ENCODE results near the gene DOCK4. TPM values are rescaled to one million over a fixed set of nuclear protein-coding genes. Genes with fewer than 3 reads are reported as not detected.

DOCK4 gene
- total RNA-seq, 2 experiments from 2014 or later = 0.32 TPM

GRCh38 chr7:112234147-112234546, 27.9 kb upstream of the DOCK4 start:
- intact Hi-C loops (cut with DNase I, micrococcal nuclease) = no loop called here
- H3K4me1 Mint-ChIP-seq = no peaks in the 10 kb centered on the region
- no peak overlapping the region for H3K27ac Mint-ChIP-seq
- no peaks in the 10 kb centered on the region for H3K27me3 Mint-ChIP-seq
- DNase-seq (no peak), ATAC-seq (no peak)
- ChIA-PET POLR2A (no interaction called here), CTCF (no interaction called here)
- H3K9me3 Mint-ChIP-seq (ENCODE audit: low read depth) = peaks cover 4% of the 10 kb centered on the region
- peaks cover 11% of the 10 kb centered on the region for H3K36me3 Mint-ChIP-seq (ENCODE audit: low read depth)
- H3K4me3 Mint-ChIP-seq = no peak overlapping the region

GRCh38 chr7:112233048-112233697, 27.0 kb upstream of the DOCK4 start:
- Mint-ChIP-seq H3K36me3 (ENCODE audit: low read depth) (peaks cover 11% of the 10 kb centered on the region), H3K27ac (no peak overlapping the region), H3K4me3 (no peak overlapping the region), H3K27me3 (no peaks in the 10 kb centered on the region), H3K9me3 (ENCODE audit: low read depth) (peaks cover 4% of the 10 kb centered on the region), H3K4me1 (no peaks in the 10 kb centered on the region)
- intact Hi-C loops (cut with DNase I, micrococcal nuclease) = no loop called here
- CTCF ChIA-PET = no interaction called here
- DNase-seq (no peak), ATAC-seq (no peak)
- POLR2A ChIA-PET = no interaction called here

GRCh38 chr7:112232212-112232978, 26.2 kb upstream of the DOCK4 start:
- ChIA-PET POLR2A (no interaction called here), CTCF (no interaction called here)
- Mint-ChIP-seq H3K27ac (no peak overlapping the region), H3K9me3 (ENCODE audit: low read depth) (peaks cover 4% of the 10 kb centered on the region), H3K4me3 (no peak overlapping the region), H3K27me3 (no peaks in the 10 kb centered on the region), H3K4me1 (peaks cover 2% of the 10 kb centered on the region), H3K36me3 (ENCODE audit: low read depth) (peaks cover 11% of the 10 kb centered on the region)
- ATAC-seq (no peak), DNase-seq (no peak)
- intact Hi-C loops (cut with DNase I, micrococcal nuclease) = no loop called here

- H3K4me3 Mint-ChIP-seq = no peak overlapping the region
- intact Hi-C loops (cut with DNase I, micrococcal nuclease) = no loop called here
- no peak for ATAC-seq
These were observed 22.4 kb upstream of the DOCK4 start for GRCh38 chr7:112228632-112229031.

GRCh38 chr7:112226701-112227276, 20.6 kb upstream of the DOCK4 start:
- ATAC-seq = no peak
- ChIA-PET POLR2A (no interaction called here), CTCF (no interaction called here)
- Mint-ChIP-seq H3K4me3 (no peak overlapping the region), H3K9me3 (ENCODE audit: low read depth) (no peaks in the 10 kb centered on the region), H3K27ac (no peak overlapping the region), H3K4me1 (peaks cover 12% of the 10 kb centered on the region), H3K27me3 (no peaks in the 10 kb centered on the region), H3K36me3 (ENCODE audit: low read depth) (peaks cover 6% of the 10 kb centered on the region)
- intact Hi-C loops (cut with DNase I, micrococcal nuclease) = no loop called here
- DNase-seq = no peak

More at GRCh38 chr7:112228632-112229031, 22.4 kb upstream of the DOCK4 start:
- Mint-ChIP-seq H3K27ac (no peak overlapping the region), H3K4me1 (peaks cover 12% of the 10 kb centered on the region), H3K36me3 (ENCODE audit: low read depth) (peaks cover 10% of the 10 kb centered on the region), H3K27me3 (no peaks in the 10 kb centered on the region), H3K9me3 (ENCODE audit: low read depth) (peaks cover 2% of the 10 kb centered on the region)
- ChIA-PET CTCF (no interaction called here), POLR2A (no interaction called here)
- DNase-seq = no peak

GRCh38 chr7:112225006-112225405, 18.8 kb upstream of the DOCK4 start:
- Mint-ChIP-seq H3K36me3 (ENCODE audit: low read depth) (peaks cover 8% of the 10 kb centered on the region), H3K9me3 (ENCODE audit: low read depth) (no peaks in the 10 kb centered on the region), H3K27ac (no peak overlapping the region), H3K4me3 (no peak overlapping the region), H3K27me3 (no peaks in the 10 kb centered on the region), H3K4me1 (peaks cover 12% of the 10 kb centered on the region)
- intact Hi-C loops (cut with DNase I, micrococcal nuclease) = no loop called here
- ChIA-PET POLR2A (interaction anchor here (0.6 kb wide), 1 partner anchor 169 kb away, joined by 4 read pairs; no protein-coding TSS in a partner anchor), CTCF (no interaction called here)
- ATAC-seq (no peak), DNase-seq (no peak)

- ChIA-PET POLR2A (no interaction called here), CTCF (no interaction called here)
- DNase-seq (no peak), ATAC-seq (no peak)
- no peaks in the 10 kb centered on the region for H3K27me3 Mint-ChIP-seq
- no peaks in the 10 kb centered on the region for H3K9me3 Mint-ChIP-seq (ENCODE audit: low read depth)
- no peak overlapping the region for H3K27ac Mint-ChIP-seq
- peaks cover 8% of the 10 kb centered on the region for H3K36me3 Mint-ChIP-seq (ENCODE audit: low read depth)
- intact Hi-C loops (cut with DNase I, micrococcal nuclease) = no loop called here
- peaks cover 12% of the 10 kb centered on the region for H3K4me1 Mint-ChIP-seq
- no peak overlapping the region for H3K4me3 Mint-ChIP-seq
These were observed 18.0 kb upstream of the DOCK4 start for GRCh38 chr7:112224186-112224585.

GRCh38 chr7:112223310-112223709, 17.1 kb upstream of the DOCK4 start:
- ATAC-seq = no peak
- H3K27me3 Mint-ChIP-seq = no peaks in the 10 kb centered on the region
- POLR2A ChIA-PET = no interaction called here
- H3K27ac Mint-ChIP-seq = no peak overlapping the region
- no peaks in the 10 kb centered on the region for H3K9me3 Mint-ChIP-seq (ENCODE audit: low read depth)
- no peak overlapping the region for H3K4me3 Mint-ChIP-seq
- no peak for DNase-seq
- intact Hi-C loops (cut with DNase I, micrococcal nuclease) = no loop called here
- CTCF ChIA-PET = no interaction called here
- peaks cover 12% of the 10 kb centered on the region for H3K36me3 Mint-ChIP-seq (ENCODE audit: low read depth)
- peaks cover 12% of the 10 kb centered on the region for H3K4me1 Mint-ChIP-seq

- H3K27me3 Mint-ChIP-seq = no peaks in the 10 kb centered on the region
- H3K4me1 Mint-ChIP-seq = peaks cover 21% of the 10 kb centered on the region
These were observed 14.8 kb upstream of the DOCK4 start for GRCh38 chr7:112220877-112221434.

GRCh38 chr7:112215787-112216186, 9.6 kb upstream of the DOCK4 start:
- CTCF ChIA-PET = interaction anchor here (0.7 kb wide), 1 partner anchor 35 kb away, joined by 3 read pairs; no protein-coding TSS in a partner anchor
- H3K4me1 Mint-ChIP-seq = peaks cover 44% of the 10 kb centered on the region
- no peak overlapping the region for H3K4me3 Mint-ChIP-seq
- H3K27ac Mint-ChIP-seq = no peak overlapping the region
- peaks cover 5% of the 10 kb centered on the region for H3K36me3 Mint-ChIP-seq (ENCODE audit: low read depth)
- intact Hi-C loops (cut with DNase I, micrococcal nuclease) = no loop called here
- H3K9me3 Mint-ChIP-seq (ENCODE audit: low read depth) = no peaks in the 10 kb centered on the region
- no peaks in the 10 kb centered on the region for H3K27me3 Mint-ChIP-seq
- POLR2A ChIA-PET = interaction anchor here (1.0 kb wide), 1 partner anchor 10 kb away, joined by 3 read pairs; the partner anchor contains the start of gene DOCK4
- no peak for ATAC-seq
- DNase-seq = no peak

More at GRCh38 chr7:112220877-112221434, 14.8 kb upstream of the DOCK4 start:
- Mint-ChIP-seq H3K27ac (no peak overlapping the region), H3K4me3 (no peak overlapping the region), H3K36me3 (ENCODE audit: low read depth) (peaks cover 10% of the 10 kb centered on the region), H3K9me3 (ENCODE audit: low read depth) (no peaks in the 10 kb centered on the region)
- ChIA-PET CTCF (no interaction called here), POLR2A (no interaction called here)
- intact Hi-C loops (cut with DNase I, micrococcal nuclease) = no loop called here
- DNase-seq (no peak), ATAC-seq (no peak)

- ATAC-seq (no peak), DNase-seq (no peak)
- no peaks in the 10 kb centered on the region for H3K9me3 Mint-ChIP-seq (ENCODE audit: low read depth)
- H3K4me3 Mint-ChIP-seq = no peak overlapping the region
- POLR2A ChIA-PET = interaction anchor here (0.6 to 1.0 kb wide), 2 partner anchors 9 to 1648 kb away, joined by 3 read pairs; partner anchors contain the start of gene DOCK4
- no peak overlapping the region for H3K27ac Mint-ChIP-seq
- CTCF ChIA-PET = interaction anchor here (1.0 to 1.1 kb wide), 2 partner anchors 21 to 76 kb away, joined by 3 read pairs; no protein-coding TSS in a partner anchor
- peaks cover 5% of the 10 kb centered on the region for H3K36me3 Mint-ChIP-seq (ENCODE audit: low read depth)
- H3K27me3 Mint-ChIP-seq = no peaks in the 10 kb centered on the region
- intact Hi-C loops (cut with DNase I, micrococcal nuclease) = no loop called here
- peaks cover 44% of the 10 kb centered on the region for H3K4me1 Mint-ChIP-seq
These were observed 8.7 kb upstream of the DOCK4 start for GRCh38 chr7:112214883-112215282.

Data from activated CD4-positive, alpha-beta T cell treated with anti-CD3 and anti-CD28 coated beads for 36 hours (primary cell).